Stimulated activated CD4-positive, alpha-beta T cell treated with anti-CD3 and anti-CD28 coated beads, Interleukin-4, amount 100 ng/mL, for 48 hours (primary cell): ENCODE measurements around the gene LAMTOR1.

Experiments
- DNase-seq, 2 donors: peaks; one replicate each; pipeline ENCODE4 v3.0.0-alpha.2; 2020; ENCODE audit warnings: low read depth in 2 of 2

LAMTOR1 gene

GRCh38 chr11:72119198-72119597 is 16.1 kb upstream of the LAMTOR1 start:
- no peak for DNase-seq

- DNase-seq: no peak
Observed at GRCh38 chr11:72116019-72116755, 13.1 kb upstream of the LAMTOR1 start.

DNA sequence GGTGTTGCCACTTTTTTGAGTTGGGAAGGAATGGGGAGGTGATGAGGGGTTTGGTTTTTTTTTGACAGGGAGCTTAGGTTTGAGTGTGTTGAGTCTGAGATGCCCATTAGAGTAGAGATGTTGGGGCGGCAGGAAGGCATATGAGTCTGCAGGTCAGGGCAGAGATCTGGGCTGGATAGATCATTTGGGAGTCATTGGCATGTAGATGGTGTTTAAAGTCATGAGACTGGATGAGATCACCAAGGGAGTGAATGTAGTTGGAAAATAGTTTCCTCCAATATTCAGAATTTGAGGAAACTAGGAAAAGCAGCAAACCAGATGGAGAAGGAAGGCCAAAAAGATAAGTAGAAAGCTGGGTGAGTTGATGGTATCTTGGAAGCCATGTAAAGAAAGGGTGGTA is 11.5 kb upstream of the LAMTOR1 start:
- no peak for DNase-seq

DNA sequence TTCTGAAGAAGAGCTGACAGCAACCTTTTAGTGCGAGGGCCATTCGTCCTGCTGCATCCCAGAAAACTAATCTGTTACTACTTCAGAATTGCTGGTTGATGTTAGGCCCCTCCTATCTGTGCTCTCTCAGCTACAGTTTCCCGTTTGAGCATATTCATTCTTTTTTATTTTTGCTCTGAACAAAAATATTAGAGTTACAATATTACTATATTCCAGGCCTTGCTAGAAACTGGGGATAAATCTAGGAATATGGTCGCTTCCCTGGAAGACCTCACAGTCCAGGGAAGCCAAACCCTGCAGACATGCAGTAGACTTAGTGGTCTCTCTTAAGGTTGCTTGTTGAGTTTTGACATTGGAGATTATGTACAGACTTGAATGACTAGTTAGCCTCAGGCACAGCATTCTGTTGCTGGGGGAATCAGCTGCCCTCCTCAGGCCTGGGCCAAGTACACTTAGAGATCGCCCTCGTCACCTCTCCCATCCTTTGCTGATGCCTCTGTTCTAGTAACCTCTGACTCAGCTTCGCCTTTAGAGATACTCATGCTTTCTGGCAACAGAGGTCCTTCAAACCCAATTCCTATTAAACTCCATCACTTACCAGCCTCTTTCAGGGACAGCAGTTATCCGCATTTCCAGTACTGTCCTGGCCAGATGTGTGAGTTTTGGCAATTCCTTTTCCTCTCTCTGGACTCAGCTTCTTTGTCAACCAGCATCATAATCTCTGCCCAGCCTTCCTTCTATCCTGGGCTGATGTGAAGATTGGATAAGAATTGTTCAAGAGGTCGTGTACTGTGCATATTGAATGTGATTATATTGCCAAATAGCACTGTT is 10.1 kb upstream of the LAMTOR1 start:
- DNase-seq: no peak

GRCh38 chr11:72112143-72112977 is 9.3 kb upstream of the LAMTOR1 start, which contains the start of gene ANAPC15:
Gene ANAPC15, minus strand, starts transcription at chr11:72112695. Its CDS starts 1,419 bp downstream, at chr11:72111276.
- DNase-seq: peak; percentile 99

DNA sequence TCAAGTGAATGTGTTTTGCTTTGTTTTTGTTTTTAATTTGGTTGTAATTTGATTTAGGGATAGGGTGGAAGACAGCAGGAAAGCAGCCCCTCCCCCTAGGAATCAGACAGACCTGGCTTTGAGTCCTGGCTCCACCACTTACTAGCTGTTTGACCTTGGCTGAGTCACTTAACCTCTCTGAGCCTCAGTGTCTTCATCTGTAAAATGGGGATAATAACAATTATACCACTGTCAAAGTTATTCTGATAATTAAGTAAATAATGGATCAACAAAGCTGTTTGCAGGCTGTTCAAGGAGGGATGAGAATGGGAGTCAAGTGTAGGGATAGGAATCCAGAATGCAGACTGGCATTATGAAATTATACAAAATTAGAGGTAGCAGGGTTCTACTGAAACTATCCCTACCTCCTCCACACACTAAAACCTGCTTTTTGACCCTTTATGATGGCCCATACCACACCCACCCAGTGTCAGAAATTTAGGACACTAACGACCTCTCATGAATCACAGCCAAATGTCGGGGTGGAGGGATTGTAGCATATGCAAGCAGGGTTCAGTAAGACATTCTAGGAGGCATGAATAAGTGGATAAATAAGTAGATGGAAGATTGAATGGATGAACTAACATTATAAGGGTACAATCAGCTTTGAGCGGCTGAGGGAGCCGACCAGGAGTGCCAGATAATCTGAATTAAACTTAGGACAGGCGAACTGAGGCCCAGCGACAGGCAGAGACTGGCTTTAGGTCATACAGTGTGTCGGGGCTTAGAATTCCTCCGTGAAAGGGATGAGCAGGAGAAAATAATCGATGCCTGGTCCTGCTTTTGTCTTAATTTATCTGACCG is 8.4 kb upstream of the LAMTOR1 start:
- DNase-seq: no peak

GRCh38 chr11:72105888-72106287 is 2.8 kb upstream of the LAMTOR1 start, which contains the start of gene TOMT:
Gene TOMT, plus strand, starts transcription at chr11:72105924. Its CDS starts 28 bp downstream, at chr11:72105952.
- DNase-seq: no peak

DNA sequence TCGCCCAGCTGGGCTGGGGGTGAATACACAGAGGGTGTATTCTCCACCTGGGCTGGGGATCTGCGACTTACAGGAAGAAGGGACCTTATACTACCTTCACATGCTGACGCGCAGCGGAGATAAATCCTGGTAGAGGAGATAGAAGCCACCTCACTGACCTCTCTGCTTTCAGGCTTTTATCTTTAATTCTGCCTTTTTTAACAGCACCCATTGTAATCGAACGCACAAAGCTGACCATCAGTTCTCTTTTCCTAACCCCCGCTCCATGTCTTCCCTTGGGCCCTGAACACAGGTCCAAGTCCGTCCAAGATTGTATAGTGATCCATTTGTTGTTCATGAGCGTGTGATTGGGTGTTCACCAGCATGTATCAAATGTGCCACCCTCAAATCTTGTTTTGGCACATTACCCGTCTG is 664 bp upstream of the LAMTOR1 start:
- DNase-seq: no peak

DNA sequence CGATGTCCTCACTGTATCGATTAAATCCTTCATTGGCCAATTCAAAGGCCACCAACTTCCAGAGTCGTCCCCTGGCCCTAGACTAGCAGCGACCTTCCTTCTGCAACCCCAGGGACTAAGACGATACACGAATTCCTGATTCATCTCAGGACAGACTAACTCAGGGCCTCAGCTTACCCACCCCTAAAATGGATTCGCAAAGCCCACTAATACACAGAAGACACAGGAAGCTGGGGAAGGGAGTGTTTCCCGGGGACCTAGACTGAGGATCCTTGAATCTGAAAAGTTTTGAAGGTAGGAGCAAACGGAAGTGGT is 509 bp downstream of the LAMTOR1 start:
- DNase-seq: no peak

- DNase-seq: no peak
Observed at GRCh38 chr11:72102162-72102561, 935 bp downstream of the LAMTOR1 start.

DNA sequence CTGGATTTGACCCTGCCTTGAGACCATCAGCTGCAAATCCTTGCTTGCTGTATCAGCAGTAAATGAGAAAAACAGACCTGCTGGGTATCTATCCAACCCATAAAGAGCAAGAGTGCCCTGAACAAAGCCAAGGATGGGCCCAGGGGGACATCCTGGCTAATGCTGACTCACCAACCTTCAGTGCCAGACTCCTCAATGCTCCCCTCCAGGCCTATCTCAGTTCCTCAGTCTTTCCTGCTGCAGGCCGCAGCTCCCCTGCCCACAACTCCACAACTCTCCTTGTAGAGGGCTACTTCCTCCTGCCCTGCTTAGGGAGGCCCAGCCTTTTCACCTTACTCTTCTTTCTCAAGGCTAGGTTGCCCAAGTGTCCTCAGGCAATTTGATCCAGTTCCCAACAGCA is 2.6 kb downstream of the LAMTOR1 start:
- no peak for DNase-seq

- no peak for DNase-seq
Observed at GRCh38 chr11:72100009-72100408, 3.1 kb downstream of the LAMTOR1 start.

DNA sequence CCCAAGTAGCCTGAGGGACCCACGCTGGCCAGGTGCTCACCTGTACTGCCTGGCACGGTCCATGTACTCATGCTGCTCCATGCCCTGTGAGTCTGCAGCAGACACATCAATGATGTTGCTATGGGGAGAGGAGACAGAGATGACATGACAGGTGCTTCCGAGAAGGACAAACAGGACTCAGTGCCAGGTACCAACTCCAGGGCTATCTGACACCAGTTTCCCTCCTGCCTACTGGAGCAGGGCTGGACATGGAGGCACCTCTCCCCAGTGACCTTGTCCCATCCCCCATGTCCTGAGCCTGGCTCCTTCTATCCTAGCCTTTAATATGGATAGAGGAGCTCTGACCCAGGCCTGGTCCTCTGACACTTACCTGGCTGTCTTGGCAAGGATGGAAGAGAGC is 4.4 kb downstream of the LAMTOR1 start:
- no peak for DNase-seq

- DNase-seq: peak in 1 of 2 donors; percentile 49
Observed at GRCh38 chr11:72091292-72091691, 11.8 kb downstream of the LAMTOR1 start.

DNA sequence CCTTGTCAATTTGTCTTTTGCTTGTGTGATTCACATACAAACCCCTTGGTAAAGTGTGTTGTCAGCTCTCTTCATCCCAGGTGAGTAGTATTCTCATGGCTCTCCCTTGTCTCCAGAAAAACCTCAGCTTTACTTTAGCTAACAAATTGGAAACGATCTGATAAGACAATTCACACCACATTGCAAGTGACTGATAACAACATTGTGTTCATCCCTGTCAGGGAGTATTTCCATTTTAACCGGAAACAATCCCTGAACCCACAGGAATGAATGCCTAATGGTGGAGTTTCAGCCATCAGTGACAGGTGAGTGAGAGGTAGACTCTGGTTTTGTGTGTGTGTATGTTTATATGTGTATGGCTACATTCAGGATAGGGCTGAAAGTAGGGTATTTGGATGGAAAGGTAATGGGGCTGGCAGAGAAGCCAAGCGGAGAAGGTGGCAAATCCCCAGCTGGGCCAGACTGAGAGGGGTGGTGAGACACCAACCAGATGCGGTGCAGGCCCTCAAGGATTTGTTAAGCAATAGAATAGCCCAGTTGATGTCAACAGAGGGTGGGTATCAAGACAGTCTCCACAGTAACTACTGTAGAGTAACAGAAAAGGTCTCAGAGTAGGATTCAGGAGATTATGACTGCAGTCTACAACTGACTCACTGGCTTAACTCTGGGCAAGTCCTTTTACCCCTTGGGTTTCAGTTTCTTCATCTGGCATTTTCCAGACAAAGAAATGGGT is 14.9 kb downstream of the LAMTOR1 start:
- DNase-seq: no peak

GRCh38 chr11:72085621-72086351 is 17.3 kb downstream of the LAMTOR1 start:
- no peak for DNase-seq

- DNase-seq: no peak
Observed at GRCh38 chr11:72084965-72085364, 18.1 kb downstream of the LAMTOR1 start.

DNA sequence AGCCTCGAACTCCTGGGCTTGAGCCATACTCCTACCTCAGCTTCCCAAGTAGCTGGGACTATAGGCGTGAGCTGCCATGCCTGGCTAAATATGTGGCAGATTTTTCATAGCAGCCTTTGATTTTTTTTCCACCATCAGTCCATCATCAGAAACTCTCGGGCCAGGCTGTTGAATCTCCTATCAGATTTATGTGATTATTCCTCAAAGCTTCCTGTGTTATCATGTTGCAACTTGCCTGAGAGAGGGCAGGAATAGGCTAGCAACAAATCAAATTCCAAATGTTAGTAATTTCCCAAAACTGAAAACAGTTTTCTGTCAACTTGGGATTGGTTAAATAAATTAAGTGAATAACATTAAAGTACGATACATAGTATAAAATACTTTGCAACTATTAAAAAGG is 19.0 kb downstream of the LAMTOR1 start:
- no peak for DNase-seq

DNA sequence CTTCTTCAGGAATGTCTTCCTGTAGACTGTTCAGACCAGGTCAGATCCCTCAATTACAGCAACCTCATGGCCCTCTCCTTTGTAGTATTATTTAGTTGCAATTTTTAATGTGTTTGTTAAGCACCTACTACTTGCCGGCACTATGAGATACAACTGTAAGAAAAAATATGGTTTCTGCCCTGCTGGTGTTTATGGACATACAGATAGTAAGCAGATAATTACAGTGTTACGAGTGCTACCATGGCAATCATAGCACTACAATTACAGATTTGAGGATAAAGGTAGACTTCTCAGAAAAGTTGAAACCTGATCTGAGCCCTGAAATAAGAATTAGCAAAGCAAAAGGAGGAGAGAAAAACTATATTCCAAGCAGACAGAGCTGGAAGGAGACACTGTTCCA is 19.7 kb downstream of the LAMTOR1 start:
- DNase-seq: no peak
